GM23248 (cell line): ENCODE results near the gene MOB2. TPM values are rescaled to one million over a fixed set of nuclear protein-coding genes. Genes with fewer than 3 reads are reported as not detected.

Experiments used
- DNase-seq: peaks from one replicate; pipeline ENCODE4 v3.0.0-alpha.2; 2015
- H2AFZ ChIP-seq: fragments of 200-600 bp; sonication (generic); 2 replicates; pipeline ENCODE4 v1.6.1; 2016; ENCODE audit warnings: antibody characterized with exemption
- H3F3A ChIP-seq: fragments of 200-600 bp; sonication (generic); 2 replicates; pipeline ENCODE4 v1.6.1; 2016; ENCODE audit warnings: mild to moderate bottlenecking, antibody characterized with exemption, mixed run types; ENCODE audit not compliant: insufficient read depth
- H3K27ac ChIP-seq: fragments of 200-600 bp; sonication (generic); 2 replicates; pipeline ENCODE4 v1.5.1; 2016; ENCODE audit warnings: mild to moderate bottlenecking
- H3K27me3 ChIP-seq: fragments of 200-600 bp; sonication (generic); replicated peaks from 2 replicates; pipeline ENCODE4 v1.6.1; 2016; ENCODE audit warnings: mild to moderate bottlenecking; ENCODE audit not compliant: insufficient read depth
- H3K36me3 ChIP-seq: fragments of 200-600 bp; sonication (generic); 2 replicates; pipeline ENCODE4 v1.6.1; 2016; ENCODE audit warnings: low read depth, mild to moderate bottlenecking
- H3K4me1 ChIP-seq: fragments of 200-600 bp; sonication (generic); 2 replicates; pipeline ENCODE4 v1.6.1; 2016; ENCODE audit warnings: mild to moderate bottlenecking; ENCODE audit not compliant: insufficient read depth
- H3K4me2 ChIP-seq: fragments of 200-600 bp; sonication (generic); one replicate; pipeline ENCODE4 v1.6.1; 2016; ENCODE audit warnings: mild to moderate bottlenecking; ENCODE audit not compliant: unreplicated experiment
- H3K4me3 ChIP-seq: fragments of 200-600 bp; sonication (generic); 2 replicates; pipeline ENCODE4 v1.5.1; 2016; ENCODE audit warnings: mild to moderate bottlenecking
- H3K79me2 ChIP-seq: fragments of 200-600 bp; sonication (generic); 2 replicates; pipeline ENCODE4 v1.6.1; 2016; ENCODE audit warnings: mild to moderate bottlenecking; ENCODE audit not compliant: insufficient read depth
- H3K9ac ChIP-seq: fragments of 200-600 bp; sonication (generic); 2 replicates; pipeline ENCODE4 v1.6.1; 2016; ENCODE audit warnings: mild to moderate bottlenecking
- H3K9me2 ChIP-seq: fragments of 200-600 bp; sonication (generic); 2 replicates; pipeline ENCODE4 v1.6.1; 2016; ENCODE audit warnings: mixed run types, mild to moderate bottlenecking, moderate library complexity; ENCODE audit not compliant: insufficient read depth
- H3K9me3 ChIP-seq: fragments of 200-600 bp; sonication (generic); one replicate; pipeline ENCODE4 v1.6.1; 2017; ENCODE audit warnings: low read depth
- H4K20me1 ChIP-seq: fragments of 200-600 bp; sonication (generic); 2 replicates; pipeline ENCODE4 v1.6.0; 2016; ENCODE audit not compliant: insufficient read depth
- EZH2 ChIP-seq: fragments of 200-600 bp; sonication (generic); IDR thresholded peaks from 2 replicates; pipeline ENCODE4 v1.6.1; 2018; ENCODE audit warnings: antibody characterized with exemption, mild to moderate bottlenecking; ENCODE audit not compliant: insufficient read depth, poor library complexity, severe bottlenecking
- EZH2phosphoT487 ChIP-seq: fragments of 200-600 bp; sonication (generic); IDR thresholded peaks from 2 replicates; pipeline ENCODE4 v1.6.1; 2018; ENCODE audit warnings: antibody characterized with exemption, moderate library complexity, mild to moderate bottlenecking, low read depth; ENCODE audit not compliant: insufficient read depth
- WGBS, 2 experiments: methylation state at CpG; one replicate each; pipeline ENCODE4 v1.1.6; 2015 to 2017; ENCODE audit warnings: low lambda C conversion rate in 2 of 2, low coverage in 1 of 2; ENCODE audit errors: missing lambda C conversion rate in 2 of 2; 5-methylcytosine and 5-hydroxymethylcytosine counted together
- in situ Hi-C: fragments of 300-500 bp; cut with MboI; formaldehyde crosslinking; loops from 2 replicates; pipeline ENCODE4 v1.15.0; 2020
- polyA plus RNA-seq: library from polyadenylated mRNA; unstranded; fragments of >200 nt; fragmentation: Nextera tagmentation; extraction: Ambion mirVana; gene quantifications from 2 replicates; pipeline ENCODE4 v1.2.1, GENCODE V29; 2016
- total RNA-seq: library from RNA; depleted of rRNA; stranded (reverse); fragments of >200 nt; shearing (Covaris generic); gene quantifications from 2 replicates; pipeline ENCODE4 v1.2.3, GENCODE V29; 2014; rRNA removed

The MOB2 gene
- total and polyA plus RNA-seq, 2 experiments from 2014 or later: 28.8 to 29.3 TPM

- Histone ChIP-seq H3K27me3 (no peaks in the 10 kb centered on the region), H4K20me1 (no peaks in the 10 kb centered on the region), H3K4me1 (no peaks in the 10 kb centered on the region), H3K9me2 (no peaks in the 10 kb centered on the region), H3K9ac (no peak overlapping the region), H3K4me2 (no peak overlapping the region), H3K4me3 (no peak overlapping the region), H3K9me3 (no peaks in the 10 kb centered on the region), H2AFZ (no peak overlapping the region), H3K36me3 (no peaks in the 10 kb centered on the region), H3K27ac (no peak overlapping the region), H3F3A (no peaks in the 10 kb centered on the region), H3K79me2 (no peaks in the 10 kb centered on the region)
- in situ Hi-C loops: no loop called here
- TF ChIP-seq EZH2: no peak
- TF ChIP-seq EZH2phosphoT487: no peak
- peak; percentile 33 for DNase-seq
- 40 to 44% methylated on average over 8 to 9 of the region's 9 CpGs for WGBS, 2 experiments
Measured at GRCh38 chr11:1422481-1422880, 64.1 kb downstream of the MOB2 start.

GRCh38 chr11:1421291-1421690, 65.3 kb downstream of the MOB2 start:
- DNase-seq: no peak
- no peaks in the 10 kb centered on the region for H3K27me3 ChIP-seq
- no peak overlapping the region for H2AFZ ChIP-seq
- H3K36me3 ChIP-seq: no peaks in the 10 kb centered on the region
- no peak overlapping the region for H3K9ac ChIP-seq
- no peaks in the 10 kb centered on the region for H3K4me1 ChIP-seq
- no peaks in the 10 kb centered on the region for H3F3A ChIP-seq
- H3K79me2 ChIP-seq: no peaks in the 10 kb centered on the region
- TF ChIP-seq EZH2 (no peak), EZH2phosphoT487 (no peak)
- in situ Hi-C loops: no loop called here
- no peak overlapping the region for H3K27ac ChIP-seq
- WGBS, 2 experiments: 61 to 64% methylated on average over 11 of the region's 11 CpGs
- H3K4me3 ChIP-seq: no peak overlapping the region
- H3K4me2 ChIP-seq: no peak overlapping the region
- no peaks in the 10 kb centered on the region for H3K9me2 ChIP-seq
- no peaks in the 10 kb centered on the region for H3K9me3 ChIP-seq
- no peaks in the 10 kb centered on the region for H4K20me1 ChIP-seq

GRCh38 chr11:1419811-1420210, 66.8 kb downstream of the MOB2 start:
- Histone ChIP-seq H3K9ac (no peak overlapping the region), H3K79me2 (no peaks in the 10 kb centered on the region), H3K4me3 (no peak overlapping the region), H3K9me2 (no peaks in the 10 kb centered on the region), H3K36me3 (no peaks in the 10 kb centered on the region), H4K20me1 (no peaks in the 10 kb centered on the region), H3K4me1 (no peaks in the 10 kb centered on the region), H3K9me3 (no peaks in the 10 kb centered on the region), H3F3A (no peaks in the 10 kb centered on the region), H3K4me2 (no peak overlapping the region), H2AFZ (no peak overlapping the region), H3K27ac (no peak overlapping the region), H3K27me3 (no peaks in the 10 kb centered on the region)
- in situ Hi-C loops: no loop called here
- TF ChIP-seq EZH2phosphoT487: no peak
- TF ChIP-seq EZH2: no peak
- no peak for DNase-seq
- WGBS, 2 experiments: 71 to 78% methylated on average over 16 to 17 of the region's 17 CpGs

Other genes with a start within 250 kb of the MOB2 start
- gene TOLLIP, start 177.1 kb downstream of the MOB2 start, total RNA-seq: 27.3 and 41.7 TPM in 2 replicates
- gene TOLLIP, start 177.1 kb downstream of the MOB2 start, polyA plus RNA-seq: 53.6 and 57.7 TPM in 2 replicates
- gene BRSK2, start 96.8 kb downstream of the MOB2 start, total RNA-seq: 0.11 and 0.13 TPM in 2 replicates
- not detected in 2 replicates for gene BRSK2, start 96.8 kb downstream of the MOB2 start, polyA plus RNA-seq
- 0.11 TPM in 1 of 2 replicates, not detected in the other for gene DUSP8, start 85.5 kb upstream of the MOB2 start, total RNA-seq
- gene DUSP8, start 85.5 kb upstream of the MOB2 start, polyA plus RNA-seq: 0.05 TPM in 1 of 2 replicates, not detected in the other
- not detected in 2 replicates for gene KRTAP5-1, start 98.5 kb upstream of the MOB2 start, total RNA-seq
- not detected in 2 replicates for gene KRTAP5-1, start 98.5 kb upstream of the MOB2 start, polyA plus RNA-seq
- gene KRTAP5-2, start 111.5 kb upstream of the MOB2 start, total RNA-seq: not detected in 2 replicates
- not detected in 2 replicates for gene KRTAP5-2, start 111.5 kb upstream of the MOB2 start, polyA plus RNA-seq
- not detected in 2 replicates for gene KRTAP5-3, start 121.7 kb upstream of the MOB2 start, total RNA-seq
- gene KRTAP5-3, start 121.7 kb upstream of the MOB2 start, polyA plus RNA-seq: not detected in 2 replicates
- not detected in 2 replicates for gene KRTAP5-4, start 135.4 kb upstream of the MOB2 start, total RNA-seq
- not detected in 2 replicates for gene KRTAP5-4, start 135.4 kb upstream of the MOB2 start, polyA plus RNA-seq
- not detected in 2 replicates for gene KRTAP5-5, start 143.0 kb upstream of the MOB2 start, total RNA-seq
- not detected in 2 replicates for gene KRTAP5-5, start 143.0 kb upstream of the MOB2 start, polyA plus RNA-seq
- not detected in 2 replicates for gene KRTAP5-6, start 210.4 kb upstream of the MOB2 start, total RNA-seq
- gene KRTAP5-6, start 210.4 kb upstream of the MOB2 start, polyA plus RNA-seq: not detected in 2 replicates